ENCODE measurements around the gene PLEKHH2.
"Not testable (repeated sequence)": the region's sequence is repeated elsewhere in the genome, so short reads cannot be mapped to it uniquely, and the experiment has no call there.

PLEKHH2 gene

GRCh38 chr2:43636621-43637020, 439 bp upstream of the PLEKHH2 start:
- DNase-seq (ENCODE audit: low read depth in 2 of 2), result no peak

DNA sequence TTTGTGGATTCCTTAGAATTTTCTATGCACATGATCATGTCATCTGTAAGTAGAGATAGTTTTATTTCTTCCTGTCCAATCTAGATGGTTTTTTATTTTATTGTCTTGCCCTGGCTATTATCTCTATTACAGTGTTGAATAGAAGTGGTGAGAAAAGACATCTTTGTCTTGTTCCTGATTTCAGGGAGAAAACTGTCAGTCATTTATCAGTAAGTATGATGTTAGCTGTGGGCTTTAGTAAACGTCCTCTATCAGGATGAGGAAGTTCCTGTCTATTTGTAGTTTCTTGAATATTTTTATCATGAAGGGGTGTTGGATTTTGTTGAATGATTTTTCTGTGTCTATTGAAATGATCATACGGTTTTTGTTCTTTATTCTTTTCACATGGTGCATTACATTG, 5.3 kb downstream of the PLEKHH2 start:
- DNase-seq (ENCODE audit: low read depth in 2 of 2), result no peak

DNA sequence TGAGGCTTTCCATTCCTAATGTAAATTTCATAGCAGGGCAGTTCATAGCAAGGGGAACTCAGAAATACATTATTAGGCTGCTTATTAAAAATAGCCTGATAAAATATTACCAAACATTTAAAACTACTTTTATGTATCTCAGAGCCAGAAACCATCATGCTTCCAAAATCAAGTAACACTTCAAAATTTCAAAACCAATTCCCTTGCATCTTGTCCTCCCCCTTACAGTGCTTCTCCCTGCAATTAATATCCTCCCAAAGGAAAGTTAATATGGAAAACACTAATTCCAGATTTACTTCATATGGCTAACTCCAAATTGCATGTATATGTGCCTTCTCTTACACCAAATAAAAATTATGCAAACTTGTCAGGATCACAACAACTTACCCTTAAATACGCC, 6.6 kb downstream of the PLEKHH2 start:
- DNase-seq (ENCODE audit: low read depth in 2 of 2), result no peak

GRCh38 chr2:43648994-43649701, 12.1 kb downstream of the PLEKHH2 start:
- peak in 1 of 2 experiments; percentile 17 for DNase-seq (ENCODE audit: low read depth in 2 of 2)

DNA sequence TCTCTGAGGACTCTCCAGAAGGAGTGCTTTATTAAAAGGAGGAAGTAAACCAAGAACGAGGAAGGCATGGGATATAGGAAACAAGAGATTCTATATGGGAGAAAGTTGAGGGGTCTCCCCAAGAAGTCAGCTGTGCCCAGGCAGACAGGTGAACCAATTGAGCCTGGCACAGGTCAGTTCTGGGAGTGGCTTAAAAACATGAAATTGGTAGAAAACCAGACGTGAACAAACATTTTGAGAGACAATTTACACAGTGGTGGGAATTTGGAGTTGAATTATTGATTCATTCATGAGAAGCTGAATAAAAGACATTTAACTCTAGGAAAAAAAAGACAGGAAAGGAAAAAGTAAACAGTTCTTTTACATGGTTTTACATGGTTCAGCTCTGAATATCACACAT, 16.4 kb downstream of the PLEKHH2 start:
- DNase-seq (ENCODE audit: low read depth in 2 of 2), result no peak

- DNase-seq (ENCODE audit: low read depth in 2 of 2), result no peak
Observed at GRCh38 chr2:43657241-43657640, 20.2 kb downstream of the PLEKHH2 start.

DNA sequence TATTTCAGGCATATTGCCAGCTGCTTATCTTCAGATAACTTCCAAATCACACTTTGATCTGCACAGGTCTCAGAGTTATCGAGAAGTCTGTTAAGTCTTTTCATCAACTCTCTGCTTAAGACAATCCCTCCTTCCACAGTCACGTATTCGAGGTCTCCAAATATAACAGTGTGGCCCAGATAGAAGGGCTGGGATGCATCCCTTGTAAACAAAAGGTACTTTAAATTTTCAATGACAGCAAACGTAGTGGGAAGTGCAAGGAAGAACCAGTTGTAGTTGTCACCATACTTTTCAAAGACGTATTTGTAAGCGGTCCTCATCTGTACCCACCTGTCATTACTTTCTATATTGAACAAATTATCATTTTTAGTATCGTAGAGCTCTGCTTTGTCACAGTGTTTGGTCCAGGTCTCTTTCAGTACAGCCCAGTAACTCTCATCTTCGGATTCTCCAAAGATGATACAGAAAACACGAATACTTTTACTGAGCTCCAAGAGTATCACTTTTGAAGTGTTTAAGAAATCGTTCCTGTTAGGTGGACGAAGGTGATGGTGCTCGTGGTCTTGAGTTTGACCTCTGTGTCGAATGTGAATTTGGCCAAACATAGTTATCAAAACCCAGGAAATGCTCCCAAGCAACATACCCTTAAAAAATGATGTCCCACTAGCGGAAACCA, 38.7 kb downstream of the PLEKHH2 start:
- no peak for DNase-seq (ENCODE audit: low read depth in 2 of 2)

- peak; percentile 11 to 29 for DNase-seq (ENCODE audit: low read depth in 2 of 2)
Observed at GRCh38 chr2:43676322-43677050, 39.4 kb downstream of the PLEKHH2 start, which contains the start of gene C1GALT1C1L. C1GALT1C1L (minus strand) TSS chr2:43676429; CDS start chr2:43676322, 107 bp downstream.

DNA sequence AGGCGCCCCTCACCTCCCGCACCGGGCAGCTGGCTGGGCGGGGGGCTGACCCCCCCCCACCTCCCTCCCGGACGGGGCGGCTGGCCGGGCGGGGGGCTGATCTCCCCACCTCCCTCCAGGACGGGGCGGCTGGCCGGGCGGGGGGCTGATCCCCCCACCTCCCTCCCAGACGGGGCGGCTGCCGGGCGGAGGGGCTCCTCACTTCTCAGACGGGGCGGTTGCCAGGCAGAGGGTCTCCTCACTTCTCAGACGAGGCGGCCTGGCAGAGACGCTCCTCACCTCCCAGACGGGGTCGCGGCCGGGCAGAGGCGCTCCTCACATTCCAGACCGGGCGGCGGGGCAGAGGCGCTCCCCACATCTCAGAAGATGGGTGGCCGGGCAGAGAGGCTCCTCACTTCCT, 40.7 kb downstream of the PLEKHH2 start:
- DNase-seq (ENCODE audit: low read depth in 2 of 2), result not testable (repeated sequence)

GRCh38 chr2:43685357-43685756, 48.3 kb downstream of the PLEKHH2 start:
- no peak for DNase-seq (ENCODE audit: low read depth in 2 of 2)

DNA sequence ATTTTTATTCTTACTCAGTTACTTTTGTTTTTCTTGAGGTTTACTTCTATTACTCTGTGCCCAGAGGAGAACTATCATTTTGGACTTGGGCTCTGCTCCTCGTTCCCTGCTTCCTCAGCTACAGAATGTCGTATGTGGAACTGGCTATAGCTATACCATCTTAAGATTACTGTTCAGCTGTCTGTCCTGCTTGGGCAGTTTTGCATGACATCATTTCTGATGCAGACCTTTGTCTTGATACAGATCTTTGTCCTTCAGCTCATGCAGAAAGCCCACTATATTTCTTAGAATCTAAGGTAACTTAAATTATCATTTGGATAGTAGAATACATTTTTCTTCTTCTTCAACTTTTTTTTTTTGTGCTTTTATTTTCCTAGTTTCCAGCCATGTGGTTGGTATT, 52.9 kb downstream of the PLEKHH2 start:
- no peak for DNase-seq (ENCODE audit: low read depth in 2 of 2)

GRCh38 chr2:43692428-43692994, 55.5 kb downstream of the PLEKHH2 start:
- DNase-seq (ENCODE audit: low read depth in 2 of 2), result no peak

DNA sequence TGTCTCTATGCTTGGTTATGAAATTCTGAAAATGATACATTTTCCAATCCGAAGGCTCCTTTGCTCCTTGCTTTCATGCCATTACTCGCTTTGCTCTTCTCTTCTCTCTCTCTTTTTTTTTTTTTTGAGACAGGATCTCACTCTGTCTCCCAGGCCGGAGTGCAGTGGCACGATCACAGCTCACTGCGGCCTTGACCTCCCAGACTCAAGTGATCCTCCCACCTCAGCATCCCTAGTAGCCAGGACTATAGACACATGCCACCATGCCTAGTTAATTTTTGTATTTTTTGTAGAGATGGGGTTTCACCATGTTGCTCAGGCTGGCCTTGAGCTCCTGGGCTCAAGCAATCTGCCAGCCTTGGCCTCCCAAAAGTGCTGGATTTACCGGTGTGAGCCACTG, 61.1 kb downstream of the PLEKHH2 start:
- DNase-seq (ENCODE audit: low read depth in 2 of 2), result not testable (repeated sequence)

- DNase-seq (ENCODE audit: low read depth in 2 of 2), result no peak
Observed at GRCh38 chr2:43699761-43700160, 62.7 kb downstream of the PLEKHH2 start.

DNA sequence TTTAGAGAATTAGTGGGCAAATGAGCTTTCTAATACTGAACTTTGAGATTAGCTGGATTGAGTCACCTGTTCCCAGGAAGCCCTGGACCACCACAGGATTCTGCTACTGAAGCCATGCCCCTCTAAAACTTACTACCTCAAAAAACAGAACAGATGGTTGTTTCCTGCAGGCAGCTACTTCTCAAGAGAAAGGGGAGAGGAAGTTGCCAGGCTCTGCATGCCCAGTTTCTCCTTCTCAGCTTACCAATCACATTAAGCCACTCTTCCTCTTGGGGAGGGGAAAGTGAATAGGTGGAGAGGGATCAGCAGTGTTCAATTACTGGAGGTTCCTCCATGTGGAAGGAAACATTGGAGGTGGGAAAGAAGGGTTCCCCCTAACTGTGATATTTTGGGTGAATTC, 64.1 kb downstream of the PLEKHH2 start:
- DNase-seq (ENCODE audit: low read depth in 2 of 2), result no peak

- peak; percentile 7 to 10 for DNase-seq (ENCODE audit: low read depth in 2 of 2)
Observed at GRCh38 chr2:43707255-43708015, 70.4 kb downstream of the PLEKHH2 start.

DNA sequence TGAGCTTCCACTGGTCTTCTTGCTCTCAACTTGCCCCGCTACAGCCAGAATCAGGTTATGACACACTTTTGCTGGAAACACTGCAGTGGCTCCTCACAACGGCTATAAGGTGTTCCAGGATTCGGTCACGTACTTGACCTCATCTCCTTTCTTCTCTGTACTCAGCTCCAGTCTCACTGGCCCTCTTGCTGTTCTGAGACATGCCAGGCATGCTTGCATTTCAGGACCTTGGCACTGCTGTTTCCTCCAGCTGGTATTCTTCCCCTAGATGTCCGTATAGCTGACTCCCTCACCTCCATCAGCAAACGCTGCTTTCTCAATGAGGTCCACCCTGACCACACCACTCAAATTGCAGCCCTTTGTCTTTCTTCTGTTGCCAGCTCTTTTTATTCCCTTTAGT, 71.1 kb downstream of the PLEKHH2 start:
- no peak for DNase-seq (ENCODE audit: low read depth in 2 of 2)

DNA sequence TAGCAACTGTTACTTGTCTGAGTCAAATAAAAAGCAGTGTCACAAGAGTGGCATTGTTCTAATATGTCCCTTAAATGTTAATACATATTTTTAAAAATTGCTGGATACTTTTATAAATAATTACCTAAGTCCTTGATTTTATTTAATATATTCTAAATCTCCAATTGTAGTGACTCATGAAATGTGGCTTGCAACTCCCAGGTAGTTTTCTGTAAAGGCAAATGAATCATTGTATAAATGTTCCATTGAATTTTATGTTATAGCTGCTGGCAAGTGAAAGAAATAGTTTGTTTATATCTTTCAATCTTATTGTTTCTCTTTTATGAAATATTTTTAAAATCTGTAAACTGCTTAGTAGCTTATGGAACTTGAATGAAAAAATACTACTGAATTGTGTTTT, 71.8 kb downstream of the PLEKHH2 start:
- no peak for DNase-seq (ENCODE audit: low read depth in 2 of 2)

- DNase-seq (ENCODE audit: low read depth in 2 of 2), result no peak
Observed at GRCh38 chr2:43710866-43711265, 73.8 kb downstream of the PLEKHH2 start.

GRCh38 chr2:43714164-43714563, 77.1 kb downstream of the PLEKHH2 start:
- peak; percentile 13 to 15 for DNase-seq (ENCODE audit: low read depth in 2 of 2)

GRCh38 chr2:43715300-43716098, 78.4 kb downstream of the PLEKHH2 start:
- no peak for DNase-seq (ENCODE audit: low read depth in 2 of 2)

Measured in fibroblast of skin of left quadriceps (primary cell).